NCI-H146 (cell line): ENCODE data around the gene SPDYA.

Experiments
- DNase-seq: peaks from one replicate; lab custom pipeline; 2025; lab: John Stamatoyannopoulos, UW

The SPDYA gene

GRCh38 chr2:28828382-28828781 is 17.7 kb downstream of the SPDYA start:
- DNase-seq: no peak

- no peak for DNase-seq
These were observed 23.3 kb downstream of the SPDYA start for GRCh38 chr2:28833740-28834470.

GRCh38 chr2:28835781-28836180 is 25.1 kb downstream of the SPDYA start:
- DNase-seq: no peak

- DNase-seq: no peak
These were observed 28.3 kb downstream of the SPDYA start for GRCh38 chr2:28838971-28839370.

- no peak for DNase-seq
These were observed 31.4 kb downstream of the SPDYA start for GRCh38 chr2:28842042-28842441.

- no peak for DNase-seq
These were observed 44.6 kb downstream of the SPDYA start for GRCh38 chr2:28855193-28855592.

GRCh38 chr2:28855977-28856376 is 45.3 kb downstream of the SPDYA start:
- no peak for DNase-seq

GRCh38 chr2:28868611-28869010 is 58.0 kb downstream of the SPDYA start:
- DNase-seq: no peak

- peak; percentile 31 for DNase-seq
These were observed 59.0 kb downstream of the SPDYA start for GRCh38 chr2:28869494-28870145.

GRCh38 chr2:28870146-28870891 is 59.7 kb downstream of the SPDYA start, which contains the start of gene TRMT61B:
TRMT61B (minus strand) TSS chr2:28870309; CDS start chr2:28870277, 32 bp downstream.
- peak; percentile 97 for DNase-seq

GRCh38 chr2:28871620-28872019 is 61.0 kb downstream of the SPDYA start:
- no peak for DNase-seq

GRCh38 chr2:28880193-28880592 is 69.6 kb downstream of the SPDYA start:
- no peak for DNase-seq

- no peak for DNase-seq
These were observed 82.9 kb downstream of the SPDYA start for GRCh38 chr2:28893488-28893887.

- peak; percentile 99 for DNase-seq
These were observed 84.0 kb downstream of the SPDYA start, which contains the start of gene WDR43 for GRCh38 chr2:28894470-28895188. WDR43 (plus strand) TSS chr2:28894667; CDS start chr2:28894699, 32 bp downstream.

GRCh38 chr2:28895189-28895893 is 84.7 kb downstream of the SPDYA start:
- peak; percentile 44 for DNase-seq

- no peak for DNase-seq
These were observed 86.3 kb downstream of the SPDYA start for GRCh38 chr2:28896906-28897305.

- DNase-seq: no peak
These were observed 87.4 kb downstream of the SPDYA start for GRCh38 chr2:28898048-28898447.
